Left ventricle myocardium inferior (tissue), 1 donor: ENCODE results near the gene PCDH15. TPM values are rescaled to one million over a fixed set of nuclear protein-coding genes. Genes with fewer than 3 reads are reported as not detected.

ENCODE experiments used
- DNase-seq: peaks from one replicate; pipeline ENCODE4 v3.0.0-alpha.2; 2020
- H3K27ac ChIP-seq: fragments of 200-600 bp; replicated peaks from 2 replicates; pipeline ENCODE4 v1.8.0; 2021
- H3K27me3 ChIP-seq: fragments of 200-600 bp; 2 replicates; pipeline ENCODE4 v1.8.0; 2021; ENCODE audit warnings: low read depth
- H3K36me3 ChIP-seq: fragments of 200-600 bp; 2 replicates; pipeline ENCODE4 v1.8.0; 2021
- H3K4me1 ChIP-seq: fragments of 200-600 bp; 2 replicates; pipeline ENCODE4 v1.8.0; 2021
- H3K4me3 ChIP-seq: fragments of 200-600 bp; 2 replicates; pipeline ENCODE4 v1.8.0; 2021; ENCODE audit warnings: mild to moderate bottlenecking, moderate library complexity
- H3K9me3 ChIP-seq: fragments of 200-600 bp; replicated peaks from 2 replicates; pipeline ENCODE4 v1.8.0; 2021
- intact Hi-C: fragments of 100-400 bp; cut with micrococcal nuclease; formaldehyde crosslinking; loops from one replicate; pipeline ENCODE4 v1.11.0; 2022
- total RNA-seq: library from RNA; stranded (reverse); fragmentation: NEBNext Ultra II Directional; extraction: Animal tissue kit (Norgen Biotek cat#: 25700); gene quantifications from one replicate; pipeline ENCODE4 v1.2.1, GENCODE V29; 2021
- TF ChIP-seq, protein P1 (sequence below): fragments of 200-600 bp; IDR thresholded peaks from 2 replicates; pipeline ENCODE4 v1.8.0; 2021; ENCODE audit warnings: antibody characterized with exemption, mild to moderate bottlenecking, borderline replicate concordance
- donor health status: DM: no; HTN: yes; CAD: no; lungs with severe emphysema.

PCDH15 gene
- total RNA-seq, 1 donor from 2014 or later, result 0.19 TPM

DNA sequence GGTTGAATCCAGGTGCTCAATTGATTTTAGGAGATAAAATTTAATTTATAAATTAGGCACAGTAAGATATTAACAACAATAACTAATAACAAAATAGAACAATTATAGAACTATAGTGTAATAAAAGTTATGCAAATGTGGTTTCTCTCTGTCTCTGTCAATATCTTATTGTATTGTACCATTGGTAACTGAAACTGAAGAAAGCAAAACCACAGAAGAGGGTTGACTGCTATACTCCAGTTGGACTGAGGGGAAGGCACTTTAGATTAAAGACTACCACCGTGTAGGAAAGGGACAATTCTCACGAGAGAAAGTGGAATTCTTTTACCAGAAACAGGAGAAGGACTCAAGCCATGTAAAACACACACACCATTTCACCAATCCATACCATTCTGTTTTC lies 967.1 kb downstream of the PCDH15 start:
- no peaks in the 10 kb centered on the region for H3K36me3 ChIP-seq
- intact Hi-C loops, result no loop called here
- no peaks in the 10 kb centered on the region for H3K9me3 ChIP-seq

DNA sequence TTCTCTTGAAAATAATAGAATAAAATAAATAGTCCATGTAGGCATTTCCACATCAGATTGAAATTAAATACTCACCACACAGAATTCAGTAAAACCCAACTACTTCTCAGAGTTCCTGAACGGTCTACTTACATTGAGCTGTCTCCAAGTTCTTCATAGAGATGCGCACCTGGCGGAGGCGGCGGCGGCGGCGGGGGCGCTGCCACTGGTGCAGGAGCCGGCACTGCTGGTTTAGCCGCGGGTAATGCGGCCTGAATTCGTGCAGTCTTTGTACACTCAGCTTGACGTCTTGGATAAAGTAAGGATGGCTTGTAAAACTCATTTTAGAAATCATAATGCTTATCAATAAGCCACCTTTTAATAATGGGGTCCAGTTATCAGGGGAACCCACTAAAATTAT lies 973.8 kb downstream of the PCDH15 start:
- DNase-seq, result no peak
- intact Hi-C loops, result no loop called here
- Histone ChIP-seq H3K27me3 (no peaks in the 10 kb centered on the region), H3K27ac (no peak overlapping the region), H3K4me1 (no peaks in the 10 kb centered on the region), H3K36me3 (no peaks in the 10 kb centered on the region), H3K4me3 (no peak overlapping the region), H3K9me3 (no peaks in the 10 kb centered on the region)
- TF ChIP-seq, protein P1, sequence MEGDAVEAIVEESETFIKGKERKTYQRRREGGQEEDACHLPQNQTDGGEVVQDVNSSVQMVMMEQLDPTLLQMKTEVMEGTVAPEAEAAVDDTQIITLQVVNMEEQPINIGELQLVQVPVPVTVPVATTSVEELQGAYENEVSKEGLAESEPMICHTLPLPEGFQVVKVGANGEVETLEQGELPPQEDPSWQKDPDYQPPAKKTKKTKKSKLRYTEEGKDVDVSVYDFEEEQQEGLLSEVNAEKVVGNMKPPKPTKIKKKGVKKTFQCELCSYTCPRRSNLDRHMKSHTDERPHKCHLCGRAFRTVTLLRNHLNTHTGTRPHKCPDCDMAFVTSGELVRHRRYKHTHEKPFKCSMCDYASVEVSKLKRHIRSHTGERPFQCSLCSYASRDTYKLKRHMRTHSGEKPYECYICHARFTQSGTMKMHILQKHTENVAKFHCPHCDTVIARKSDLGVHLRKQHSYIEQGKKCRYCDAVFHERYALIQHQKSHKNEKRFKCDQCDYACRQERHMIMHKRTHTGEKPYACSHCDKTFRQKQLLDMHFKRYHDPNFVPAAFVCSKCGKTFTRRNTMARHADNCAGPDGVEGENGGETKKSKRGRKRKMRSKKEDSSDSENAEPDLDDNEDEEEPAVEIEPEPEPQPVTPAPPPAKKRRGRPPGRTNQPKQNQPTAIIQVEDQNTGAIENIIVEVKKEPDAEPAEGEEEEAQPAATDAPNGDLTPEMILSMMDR, result no peak

More for the DNA sequence above, 967.1 kb downstream of the PCDH15 start:
- H3K27me3 ChIP-seq, result no peaks in the 10 kb centered on the region
- H3K4me3 ChIP-seq, result no peak overlapping the region
- no peak overlapping the region for H3K27ac ChIP-seq
- TF ChIP-seq, protein P1, result no peak
- H3K4me1 ChIP-seq, result no peaks in the 10 kb centered on the region
- DNase-seq, result no peak

DNA sequence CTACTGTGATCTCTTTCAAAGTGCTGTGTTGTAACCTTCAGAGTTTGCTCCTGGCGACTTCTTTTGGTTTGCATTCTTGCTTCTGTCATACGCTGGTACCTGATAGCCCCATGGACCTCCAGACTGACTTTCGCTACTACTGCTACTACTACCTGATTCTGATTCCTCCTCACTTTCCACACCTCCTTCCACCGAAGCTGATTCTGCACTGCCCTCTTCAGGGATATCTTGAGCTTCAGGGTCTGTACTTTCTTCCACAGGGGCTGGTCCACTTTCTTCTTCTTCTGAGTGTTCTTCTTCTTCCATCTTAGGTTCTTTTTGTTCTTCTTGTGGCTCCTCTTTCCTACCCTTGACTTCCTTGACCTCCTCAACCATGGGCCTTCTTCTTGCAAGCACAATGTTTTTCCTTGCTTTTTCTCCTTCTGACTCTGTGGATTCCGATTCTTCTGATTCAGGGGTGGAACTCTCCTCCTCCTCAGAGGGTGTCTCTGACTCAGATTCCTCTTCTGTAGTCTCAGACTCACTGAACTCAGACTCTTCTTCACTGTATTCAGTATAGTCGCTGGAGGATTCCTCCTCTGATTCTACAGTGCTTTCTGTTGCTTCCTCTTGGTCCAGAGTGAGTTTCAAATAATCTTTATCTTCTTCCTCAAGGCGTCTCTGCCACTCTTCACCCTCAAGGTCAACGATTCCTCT lies 992.2 kb downstream of the PCDH15 start:
- Histone ChIP-seq H3K4me3 (no peak overlapping the region), H3K36me3 (no peaks in the 10 kb centered on the region), H3K4me1 (no peaks in the 10 kb centered on the region), H3K27me3 (no peaks in the 10 kb centered on the region), H3K9me3 (peaks cover 3% of the 10 kb centered on the region), H3K27ac (no peak overlapping the region)
- DNase-seq, result no peak
- TF ChIP-seq, protein P1, result no peak
- intact Hi-C loops, result no loop called here

DNA sequence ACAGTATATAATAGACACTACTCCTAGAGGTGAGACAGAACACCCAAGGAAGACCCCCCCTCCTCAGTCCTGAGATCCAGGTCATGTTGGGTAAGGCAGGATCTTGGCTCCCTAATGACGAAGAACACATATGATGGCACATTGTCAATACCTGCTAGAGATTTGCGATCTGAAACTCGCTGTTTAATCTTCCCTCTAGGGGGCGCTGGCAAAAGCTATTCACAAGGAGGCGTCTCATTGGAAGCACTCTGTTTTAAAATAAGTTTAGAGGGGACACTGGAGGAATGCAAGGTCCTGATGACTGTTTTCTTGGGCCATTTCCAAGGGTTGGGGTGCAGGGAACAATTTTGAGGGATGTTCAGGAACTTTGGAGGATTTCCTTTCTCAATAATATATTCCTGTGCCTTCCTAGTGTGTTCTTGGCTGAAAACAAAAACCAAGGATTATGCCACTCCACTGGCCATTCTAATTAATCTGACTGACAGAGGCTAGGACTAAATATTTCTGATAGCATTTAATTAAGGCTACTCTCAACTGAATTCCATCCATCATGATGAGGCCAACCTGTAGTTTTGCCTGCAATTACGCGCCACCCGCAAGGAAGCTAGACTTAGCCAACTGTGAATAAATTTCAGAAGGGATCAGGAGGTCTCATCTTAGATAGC lies 1014.7 kb downstream of the PCDH15 start:
- Histone ChIP-seq H3K4me1 (no peaks in the 10 kb centered on the region), H3K4me3 (no peak overlapping the region), H3K9me3 (no peaks in the 10 kb centered on the region), H3K27ac (no peak overlapping the region), H3K36me3 (no peaks in the 10 kb centered on the region), H3K27me3 (no peaks in the 10 kb centered on the region)
- no peak for DNase-seq
- intact Hi-C loops, result no loop called here
- TF ChIP-seq, protein P1, result no peak

DNA sequence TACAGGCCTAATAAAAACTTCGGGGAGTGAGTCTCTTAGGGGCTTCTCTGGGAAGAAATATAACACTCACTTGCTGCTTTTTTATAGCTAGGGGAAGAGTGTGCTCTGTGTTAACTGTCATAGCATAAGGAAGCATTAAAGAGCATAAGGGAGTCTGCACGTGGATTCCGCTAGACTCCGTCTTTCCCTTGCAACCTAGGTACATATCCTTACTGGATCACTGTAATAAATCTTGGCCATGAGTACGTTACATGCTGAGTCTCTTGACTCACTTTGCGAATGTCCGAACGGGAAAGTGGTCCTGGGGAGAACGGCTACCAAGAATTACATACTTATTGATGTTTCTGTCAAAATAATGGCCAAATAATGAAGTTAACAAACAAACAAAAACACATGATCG lies 1029.3 kb downstream of the PCDH15 start:
- no peaks in the 10 kb centered on the region for H3K4me1 ChIP-seq
- TF ChIP-seq, protein P1, result no peak
- H3K9me3 ChIP-seq, result no peaks in the 10 kb centered on the region
- intact Hi-C loops, result no loop called here
- no peak overlapping the region for H3K4me3 ChIP-seq
- DNase-seq, result no peak
- H3K36me3 ChIP-seq, result no peaks in the 10 kb centered on the region
- no peaks in the 10 kb centered on the region for H3K27me3 ChIP-seq
- no peak overlapping the region for H3K27ac ChIP-seq
